ENCODE data around the gene STPG3. TPM values are rescaled to one million over a fixed set of nuclear protein-coding genes. Genes with fewer than 3 reads are reported as not detected.

STPG3 gene
- total and polyA plus RNA-seq, 9 of the 15 experiments (the other 6 are each of a cell fraction or from before 2014, with no cell fraction given), result not detected

- TF ChIP-seq PCBP1 (IDR thresholded peaks at IDR 0.05; ENCODE audit: low read depth, low read length, poor library complexity, severe bottlenecking), result peak; percentile 49
- no peak for TF ChIP-seq PYGO2 (tag; IDR thresholded peaks at IDR 0.05)
- no peak for TF ChIP-seq TCFL5 (CRISPR knock-in tag; conservative IDR thresholded peaks at IDR 0.05)
- TF ChIP-seq THRAP3 (IDR thresholded peaks at IDR 0.05; ENCODE audit: borderline replicate concordance), result no peak
- no peak for TF ChIP-seq E2F4 (CRISPR knock-in tag; IDR thresholded peaks at IDR 0.05; ENCODE audit: low read depth)
- no peak for TF ChIP-seq DDX20 (tag; IDR thresholded peaks at IDR 0.05; ENCODE audit: low read depth)
- TF ChIP-seq ZBTB12 (CRISPR knock-in tag; IDR thresholded peaks at IDR 0.05), result no peak; the same call in 1 of the 2 replicates
- no peak; the same call in 1 of the 2 replicates for TF ChIP-seq PHB (CRISPR knock-in tag; IDR thresholded peaks at IDR 0.05)
- TF ChIP-seq ZNF778 (CRISPR knock-in tag; IDR thresholded peaks at IDR 0.05), result no peak
- no peak for TF ChIP-seq SMAD2 (IDR thresholded peaks at IDR 0.05; ENCODE audit: low read depth, low read length)
- no peak for TF ChIP-seq BMI1 (IDR thresholded peaks at IDR 0.05; ENCODE audit: low read length)
These were observed 10.7 kb upstream of the STPG3 start (continued) for GRCh38 chr9:137240318-137240840.
